OCI-M2 (cell line): ENCODE results near the gene PROSER2.

Experiments used
- DNase-seq: peaks from one replicate; lab custom pipeline; 2025; ENCODE audit not compliant: unreplicated experiment; lab: John Stamatoyannopoulos, UW

The PROSER2 gene

DNA sequence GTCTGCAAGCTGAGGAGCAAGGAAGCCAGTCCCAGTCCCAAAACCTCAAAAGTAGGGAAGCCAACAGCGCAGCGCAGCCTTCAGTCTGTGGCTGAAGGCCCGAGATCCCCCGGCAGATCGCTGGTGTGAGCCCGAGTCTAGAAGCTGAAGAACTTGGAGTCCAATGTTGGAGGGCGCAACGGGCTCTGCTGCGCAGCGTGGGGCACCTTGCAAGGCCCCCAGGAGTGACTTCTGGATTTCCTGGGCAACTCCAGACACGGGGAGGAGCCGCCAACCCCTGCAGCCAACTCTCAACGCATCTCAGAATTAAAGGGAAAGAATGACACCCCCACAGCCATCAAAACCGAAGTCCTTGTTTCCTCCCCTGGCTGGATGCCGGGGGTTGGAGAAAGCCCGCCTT lies 18.8 kb upstream of the PROSER2 start:
- DNase-seq: no peak

DNA sequence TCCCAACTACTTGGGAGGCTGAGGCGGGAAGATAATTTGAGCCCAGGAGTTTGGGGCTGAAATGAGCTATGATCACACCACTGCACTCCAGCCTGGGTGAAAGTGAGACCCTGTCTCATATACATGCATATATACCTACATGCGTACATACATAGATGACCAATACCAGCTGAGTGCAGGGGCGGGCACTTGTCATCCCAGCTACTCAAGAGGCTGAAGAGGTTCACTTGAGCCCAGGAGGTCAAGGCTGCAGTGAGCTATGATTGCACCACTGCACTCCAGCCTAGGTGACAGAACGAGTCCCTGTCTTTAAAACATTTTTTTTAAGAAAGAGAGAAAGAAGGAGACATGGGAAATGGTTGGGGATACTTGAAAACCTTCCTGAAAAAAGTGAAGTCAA lies 17.4 kb upstream of the PROSER2 start:
- DNase-seq: no peak

- no peak for DNase-seq
These were observed 16.4 kb upstream of the PROSER2 start for GRCh38 chr10:11806706-11807105.

DNA sequence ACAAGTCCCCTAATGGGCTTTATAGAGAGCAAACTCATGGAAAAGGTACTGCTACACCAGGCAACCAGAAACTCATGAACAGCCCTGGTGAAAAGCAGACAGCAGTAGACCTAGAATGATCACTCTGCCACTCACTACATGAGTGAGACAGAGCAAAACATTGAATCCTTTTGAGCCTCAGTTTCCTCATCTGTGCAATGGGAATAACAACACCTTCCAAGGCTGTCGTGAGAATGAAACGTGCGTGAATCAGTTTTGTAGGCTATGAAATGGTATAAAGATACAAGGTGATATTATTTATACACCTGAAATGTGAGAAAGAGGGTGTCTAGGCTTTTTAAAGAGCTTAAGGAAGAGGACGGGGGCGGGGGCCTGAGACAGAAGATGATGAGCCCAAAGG lies 14.3 kb upstream of the PROSER2 start:
- DNase-seq: no peak

GRCh38 chr10:11810313-11810766 lies 12.8 kb upstream of the PROSER2 start:
- no peak for DNase-seq

- no peak for DNase-seq
These were observed 12.2 kb upstream of the PROSER2 start for GRCh38 chr10:11810973-11811372.

DNA sequence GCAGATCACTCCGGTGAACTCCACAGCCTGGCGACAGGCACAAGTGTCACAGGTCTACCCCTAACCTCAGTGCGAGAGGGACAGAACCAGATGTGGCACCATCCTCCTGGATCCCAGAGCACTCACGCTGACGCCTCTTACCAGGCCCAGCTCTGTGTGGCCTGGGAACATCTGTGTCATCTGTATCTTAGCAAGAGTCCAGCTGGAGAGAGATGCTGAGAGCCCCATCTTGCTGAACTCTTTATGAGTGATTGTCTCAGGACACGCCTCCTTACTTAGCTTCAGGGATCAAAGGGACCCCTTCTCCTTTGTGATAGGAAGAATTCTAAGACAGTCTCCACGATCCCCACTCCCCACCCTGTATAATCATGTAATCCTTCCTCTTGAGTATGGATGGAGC lies 10.0 kb upstream of the PROSER2 start:
- DNase-seq: no peak

DNA sequence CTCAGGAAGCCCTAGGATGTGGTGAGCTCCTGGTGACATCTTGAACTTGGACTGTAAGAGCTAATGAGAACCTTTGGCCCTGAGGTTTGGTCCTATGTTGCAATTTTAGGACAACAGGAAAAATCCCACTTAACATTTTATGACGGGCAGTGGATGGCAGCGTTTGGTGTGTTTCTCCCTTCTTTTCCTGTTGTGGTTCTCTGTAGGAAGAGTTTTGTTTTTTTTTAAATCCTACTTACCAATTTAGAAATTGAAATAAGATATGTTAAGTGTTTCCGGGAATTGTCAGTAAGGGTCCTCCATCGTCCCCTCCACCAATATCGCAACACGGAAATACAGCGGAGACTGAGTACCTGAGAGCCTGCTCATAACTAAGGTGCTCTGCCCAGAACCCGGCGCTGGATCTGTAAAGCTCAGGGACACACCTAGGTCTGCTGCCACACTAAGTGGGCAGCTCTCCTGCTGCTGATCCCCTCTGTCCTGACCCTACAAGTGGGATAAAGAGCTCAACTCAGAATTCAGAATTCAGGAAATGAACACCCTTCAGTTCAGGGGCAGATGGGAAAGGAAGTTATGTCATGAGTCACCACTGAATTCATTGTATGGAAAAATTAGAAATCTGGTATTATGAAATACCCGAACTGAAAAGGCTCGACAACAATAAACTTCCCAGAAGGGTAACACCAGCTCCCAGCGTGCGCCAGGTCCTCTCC lies 9.1 kb upstream of the PROSER2 start:
- no peak for DNase-seq

DNA sequence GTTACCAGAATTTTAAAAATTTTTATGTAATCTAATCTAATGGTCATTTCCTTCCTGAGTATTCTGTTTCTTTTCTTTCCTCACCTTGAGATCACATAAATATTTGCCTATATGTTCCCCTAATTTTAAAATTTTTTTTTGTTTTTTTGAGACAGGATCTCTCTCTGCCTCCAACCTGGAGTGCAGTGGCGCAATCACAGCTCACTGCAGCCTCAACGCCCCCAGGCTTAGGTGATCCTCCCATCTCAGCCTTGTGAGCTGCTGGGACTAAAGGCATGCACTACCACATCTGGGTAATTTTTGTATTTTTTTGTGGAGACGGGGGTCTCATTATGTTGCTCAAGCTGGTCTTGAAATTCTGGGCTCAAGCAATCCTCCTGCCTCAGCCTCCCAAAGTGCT lies 4.1 kb upstream of the PROSER2 start:
- no peak for DNase-seq

GRCh38 chr10:11822026-11822756 lies 965 bp upstream of the PROSER2 start:
- DNase-seq: no peak

- DNase-seq: no peak
These were observed 391 bp upstream of the PROSER2 start for GRCh38 chr10:11822809-11823121.

DNA sequence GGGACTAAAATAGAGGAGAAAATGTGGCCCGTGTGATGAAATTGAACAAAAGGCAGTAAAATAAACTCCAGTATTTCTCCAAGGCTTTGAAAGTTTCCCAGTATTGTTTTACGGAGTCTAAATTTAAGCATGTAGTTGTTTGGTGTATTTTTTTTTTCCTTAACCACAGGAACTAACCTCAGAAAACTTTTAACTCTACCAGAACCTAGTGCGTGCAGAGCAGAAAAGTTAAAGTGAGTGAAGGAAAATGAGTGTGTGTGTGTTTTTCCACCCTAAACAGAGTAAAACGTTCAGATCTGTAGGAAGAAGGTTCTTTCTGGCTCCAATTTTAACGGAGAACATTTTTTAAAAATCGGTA lies 812 bp downstream of the PROSER2 start:
- DNase-seq: no peak

GRCh38 chr10:11824376-11824775 lies 1.2 kb downstream of the PROSER2 start:
- no peak for DNase-seq

- DNase-seq: no peak
These were observed 1.7 kb downstream of the PROSER2 start for GRCh38 chr10:11824825-11825224.

DNA sequence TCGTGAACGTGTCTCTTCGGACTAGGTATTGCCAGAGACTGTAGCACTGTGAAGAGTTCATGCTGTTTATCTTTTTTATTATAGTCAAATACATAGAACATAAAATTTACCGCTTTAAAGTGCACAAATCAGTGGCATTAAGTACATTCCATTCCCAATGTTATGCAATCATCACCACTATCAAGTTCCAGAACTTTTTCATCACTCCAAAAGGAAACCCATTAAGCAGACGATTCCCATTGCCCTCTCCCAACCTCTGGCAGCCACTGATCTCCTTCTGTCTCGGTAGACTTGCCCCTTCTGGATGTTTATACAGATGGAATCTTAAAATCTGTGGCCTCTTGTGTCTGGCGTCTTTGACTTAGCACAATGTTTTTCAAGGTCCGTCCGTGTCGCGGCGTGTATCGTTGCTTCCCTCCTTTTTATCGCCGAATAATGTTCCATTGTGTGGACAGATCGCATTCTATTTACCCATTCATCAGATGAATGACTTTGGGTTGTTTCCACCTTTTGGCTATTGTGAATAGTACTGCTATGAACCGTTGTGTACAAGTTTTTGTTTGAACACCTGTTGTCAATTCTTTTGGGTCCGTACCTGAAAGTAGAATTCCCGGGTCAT lies 2.7 kb downstream of the PROSER2 start:
- DNase-seq: no peak

DNA sequence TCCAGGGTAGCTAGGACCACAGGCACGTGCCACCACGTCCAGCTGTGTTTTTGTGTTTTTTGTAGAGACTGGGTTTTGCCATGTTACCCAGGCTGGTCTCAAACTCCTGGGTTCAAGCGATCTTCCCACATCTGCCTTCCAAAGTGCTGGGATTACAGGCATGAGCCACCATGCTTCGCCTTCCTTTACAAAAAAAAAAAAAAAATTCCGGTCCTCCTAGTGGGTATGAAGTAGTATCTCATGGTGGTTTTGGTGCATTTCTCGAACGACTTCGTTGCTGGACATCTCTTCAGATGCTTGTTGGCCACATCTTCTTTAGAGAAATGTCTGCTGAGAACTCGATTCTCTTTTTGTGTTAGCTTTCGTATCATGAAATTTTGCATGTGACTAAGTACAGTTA lies 3.9 kb downstream of the PROSER2 start:
- DNase-seq: no peak

- DNase-seq: no peak
These were observed 4.3 kb downstream of the PROSER2 start for GRCh38 chr10:11827414-11827813.

- DNase-seq: no peak
These were observed 5.6 kb downstream of the PROSER2 start for GRCh38 chr10:11828682-11829284.

DNA sequence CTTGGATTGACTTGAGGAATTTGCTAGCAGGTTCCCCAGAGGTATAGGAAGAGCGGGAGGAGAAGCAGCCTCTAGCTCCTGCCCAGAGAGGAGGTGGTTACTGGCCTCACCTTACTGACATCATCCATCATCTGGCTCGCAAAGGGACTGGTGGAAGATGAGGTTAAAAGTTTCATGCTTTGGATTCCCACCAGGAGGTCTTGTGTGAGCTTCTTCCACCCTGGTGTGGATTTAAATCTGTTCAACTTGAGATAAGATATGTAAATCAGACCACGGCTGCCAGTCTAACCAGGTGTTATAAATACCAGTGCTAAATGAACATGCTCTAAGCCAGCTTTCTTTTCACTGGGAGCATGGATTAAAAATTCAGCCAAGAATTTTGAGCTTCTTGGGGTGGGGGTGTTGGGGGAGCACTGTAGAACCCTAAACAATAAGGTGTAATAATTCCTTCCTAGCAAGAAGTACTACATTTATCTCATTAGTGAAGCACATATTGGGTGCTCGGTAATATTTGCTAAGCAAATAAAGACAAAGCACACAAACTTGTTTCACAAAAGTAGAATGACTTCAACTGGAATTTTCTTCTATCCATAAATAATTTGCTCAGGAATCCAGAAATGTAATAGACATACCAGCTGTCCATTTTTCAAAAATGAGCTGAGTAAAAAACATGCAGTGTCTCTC lies 7.8 kb downstream of the PROSER2 start:
- no peak for DNase-seq

DNA sequence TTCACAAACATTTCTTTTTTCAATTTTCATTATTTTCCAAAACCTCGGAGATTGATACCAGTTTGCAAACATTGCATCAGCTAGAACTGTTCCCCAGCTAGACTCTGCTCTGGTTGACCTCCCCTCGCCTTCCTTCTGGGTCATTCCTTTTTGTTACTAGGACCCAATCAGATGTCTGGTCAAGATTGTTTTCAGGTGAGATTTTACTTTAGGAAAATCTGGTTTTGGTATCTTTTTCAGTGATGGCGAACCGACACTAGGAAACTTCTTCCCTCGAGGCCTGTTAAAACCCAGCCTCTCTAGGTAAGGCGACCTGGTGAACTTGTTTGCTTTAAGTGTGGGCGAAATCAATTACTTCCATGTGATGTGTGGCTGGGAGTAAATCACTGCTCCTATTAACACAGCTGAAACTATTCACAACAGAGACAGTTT lies 8.4 kb downstream of the PROSER2 start:
- DNase-seq: no peak

- DNase-seq: no peak
These were observed 8.9 kb downstream of the PROSER2 start for GRCh38 chr10:11832042-11832441.
